Stimulated activated memory B cell treated with anti-CD40 and anti-IgM and Interleukin-4, amounts not matched to agents 10 μg/mL and 1 μg/mL and 100 μg/mL, for 72 hours (primary cell): ENCODE results near the gene TMOD1.

ENCODE experiments used
- ATAC-seq: fragments of 150-1000 bp; cut with Tn5 transposase; 2 replicates; pipeline ENCODE4 v1.10.0; 2021
- H3K27ac Mint-ChIP-seq: one replicate; pipeline ENCODE4 v1.8.0; 2022; ENCODE audit warnings: mild to moderate bottlenecking, mixed read lengths
- H3K27me3 Mint-ChIP-seq: one replicate; pipeline ENCODE4 v1.8.0; 2022; ENCODE audit warnings: mixed read lengths
- H3K36me3 Mint-ChIP-seq: one replicate; pipeline ENCODE4 v1.8.0; 2022; ENCODE audit warnings: mixed read lengths
- H3K4me1 Mint-ChIP-seq: one replicate; pipeline ENCODE4 v1.8.0; 2022; ENCODE audit warnings: mixed read lengths
- H3K4me3 Mint-ChIP-seq: one replicate; pipeline ENCODE4 v1.8.0; 2022; ENCODE audit warnings: mild to moderate bottlenecking, moderate library complexity, mixed read lengths
- H3K9me3 Mint-ChIP-seq: one replicate; pipeline ENCODE4 v1.8.0; 2022; ENCODE audit warnings: mixed read lengths

Gene TMOD1

DNA sequence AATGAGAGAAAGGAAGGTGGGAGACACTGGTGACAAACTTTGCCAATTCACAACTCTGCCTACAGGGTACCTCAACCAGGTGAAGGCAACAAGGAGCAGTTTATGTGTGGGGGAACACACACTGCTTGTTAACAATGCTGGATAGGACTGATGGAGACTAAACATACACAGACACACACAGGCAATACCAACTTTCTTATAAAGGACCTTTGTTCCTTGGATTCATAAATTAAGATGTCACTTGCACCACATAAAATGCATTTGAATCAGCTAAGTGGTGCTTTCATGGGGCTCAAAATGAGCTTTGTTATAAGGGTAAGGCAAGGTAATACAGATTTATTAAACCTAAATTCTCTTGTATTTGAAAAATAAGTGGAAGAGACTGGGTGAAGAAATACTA lies 127.7 kb downstream of the TMOD1 start:
- Mint-ChIP-seq H3K4me3 (no peak overlapping the region), H3K9me3 (no peaks in the 10 kb centered on the region), H3K4me1 (peaks cover 26% of the 10 kb centered on the region), H3K27ac (no peak overlapping the region), H3K27me3 (no peaks in the 10 kb centered on the region), H3K36me3 (peaks cover 11% of the 10 kb centered on the region)
- no peak for ATAC-seq

GRCh38 chr9:97630591-97630990 lies 129.1 kb downstream of the TMOD1 start:
- Mint-ChIP-seq H3K27ac (no peak overlapping the region), H3K4me1 (peaks cover 40% of the 10 kb centered on the region), H3K9me3 (no peaks in the 10 kb centered on the region), H3K27me3 (no peaks in the 10 kb centered on the region), H3K36me3 (no peaks in the 10 kb centered on the region), H3K4me3 (no peak overlapping the region)
- no peak for ATAC-seq

- H3K9me3 Mint-ChIP-seq, result no peaks in the 10 kb centered on the region
- H3K27me3 Mint-ChIP-seq, result no peaks in the 10 kb centered on the region
- H3K4me3 Mint-ChIP-seq, result peak overlapping the region; percentile 89
- peaks cover 5% of the 10 kb centered on the region for H3K36me3 Mint-ChIP-seq
- peak; percentile 7 for ATAC-seq
- peak overlapping the region; percentile 87 for H3K27ac Mint-ChIP-seq
- H3K4me1 Mint-ChIP-seq, result peaks cover 54% of the 10 kb centered on the region
Measured at GRCh38 chr9:97632248-97632984, 130.9 kb downstream of the TMOD1 start.

- Mint-ChIP-seq H3K36me3 (peaks cover 5% of the 10 kb centered on the region), H3K27me3 (no peaks in the 10 kb centered on the region), H3K4me3 (peak within 1 kb of the TSS; percentile 89), H3K4me1 (peaks cover 62% of the 10 kb centered on the region), H3K9me3 (no peaks in the 10 kb centered on the region), H3K27ac (peak within 1 kb of the TSS; percentile 87)
- ATAC-seq, result peak; percentile 98
Measured at GRCh38 chr9:97632985-97633858, 131.8 kb downstream of the TMOD1 start, which contains the start of the genes NCBP1 and TSTD2. TSS of gene NCBP1 (plus strand) at chr9:97633821. CDS start at chr9:97633882, 61 bp downstream. TSS of gene TSTD2 (minus strand) at chr9:97633368. CDS start at chr9:97627562, 5,806 bp downstream.

DNA sequence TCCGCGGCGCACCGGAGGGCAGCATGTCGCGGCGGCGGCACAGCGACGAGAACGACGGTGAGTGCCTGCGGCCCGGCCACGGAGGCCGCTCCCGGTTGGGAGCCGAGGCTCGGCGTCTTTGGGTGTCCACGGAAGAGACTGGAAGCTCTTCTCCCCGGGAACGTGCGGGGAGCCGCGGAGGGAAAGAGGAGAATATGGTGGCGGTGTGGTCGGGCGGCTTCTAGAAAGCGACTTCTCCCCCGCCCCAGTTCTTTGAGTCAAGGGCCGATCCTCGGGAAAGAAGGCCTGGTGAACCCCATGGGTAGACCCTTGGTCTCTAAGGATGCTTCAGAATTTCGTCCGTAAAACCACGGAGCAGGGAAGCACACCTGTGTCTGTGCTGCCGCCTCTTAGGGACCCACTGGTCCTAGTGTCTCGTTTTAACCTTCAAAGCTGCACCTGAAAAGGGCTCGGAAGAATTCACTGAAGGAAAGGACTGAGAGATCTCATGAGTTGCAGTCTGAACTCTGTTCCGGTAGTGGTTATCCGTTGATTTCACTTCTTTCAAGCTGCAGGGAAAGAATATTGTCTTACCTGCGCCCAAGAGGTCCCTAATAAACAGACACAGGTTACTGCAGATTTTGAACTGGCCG lies 132.5 kb downstream of the TMOD1 start:
- Mint-ChIP-seq H3K9me3 (no peaks in the 10 kb centered on the region), H3K27me3 (no peaks in the 10 kb centered on the region), H3K4me1 (peaks cover 70% of the 10 kb centered on the region), H3K4me3 (peak overlapping the region; percentile 89), H3K36me3 (peaks cover 5% of the 10 kb centered on the region), H3K27ac (peak overlapping the region; percentile 87)
- no peak for ATAC-seq

DNA sequence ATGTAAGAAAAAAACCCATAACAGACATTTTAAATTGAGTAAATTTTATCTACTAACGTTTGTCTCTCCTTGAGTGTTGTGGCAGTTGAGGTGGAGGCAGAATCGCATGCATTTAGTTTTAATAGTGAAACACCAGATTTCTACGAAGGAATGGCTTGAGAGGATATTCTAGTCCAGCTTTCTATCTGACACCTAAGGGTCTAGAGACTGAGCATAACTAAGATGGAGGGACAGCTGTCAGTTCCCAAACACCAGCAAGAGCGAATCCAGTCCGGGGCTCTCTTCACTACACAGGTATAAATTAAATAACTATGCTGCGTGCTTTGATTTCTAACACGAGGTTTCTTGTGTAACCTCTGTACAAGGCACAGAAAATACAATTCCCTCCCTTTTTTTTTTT lies 133.6 kb downstream of the TMOD1 start:
- Mint-ChIP-seq H3K36me3 (peaks cover 5% of the 10 kb centered on the region), H3K9me3 (no peaks in the 10 kb centered on the region), H3K4me3 (peak overlapping the region; percentile 89), H3K4me1 (peaks cover 68% of the 10 kb centered on the region), H3K27ac (peak overlapping the region; percentile 87), H3K27me3 (no peaks in the 10 kb centered on the region)
- no peak for ATAC-seq

DNA sequence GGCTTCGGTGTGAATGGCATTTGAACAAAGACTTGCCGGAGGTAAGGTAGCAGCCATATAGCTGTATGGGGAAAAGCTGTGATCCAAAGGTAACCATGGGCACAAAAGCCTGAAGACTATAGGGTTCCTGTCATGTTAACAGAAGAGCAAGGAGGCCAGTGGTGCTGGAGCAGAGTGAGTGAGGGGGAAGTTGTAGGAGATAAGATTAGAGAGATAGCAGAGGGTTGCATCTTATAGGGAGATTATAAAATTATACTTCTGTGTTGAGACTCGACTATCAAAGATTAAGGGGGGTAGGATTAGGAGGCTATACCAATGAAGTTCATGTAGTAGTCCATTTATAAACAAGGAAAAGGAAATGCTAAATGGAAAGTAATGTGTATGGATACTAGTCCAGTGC lies 135.4 kb downstream of the TMOD1 start:
- Mint-ChIP-seq H3K36me3 (peaks cover 11% of the 10 kb centered on the region), H3K9me3 (no peaks in the 10 kb centered on the region), H3K27me3 (no peaks in the 10 kb centered on the region), H3K4me1 (peaks cover 58% of the 10 kb centered on the region), H3K4me3 (peak overlapping the region; percentile 2), H3K27ac (peak overlapping the region; percentile 2)
- no peak for ATAC-seq

DNA sequence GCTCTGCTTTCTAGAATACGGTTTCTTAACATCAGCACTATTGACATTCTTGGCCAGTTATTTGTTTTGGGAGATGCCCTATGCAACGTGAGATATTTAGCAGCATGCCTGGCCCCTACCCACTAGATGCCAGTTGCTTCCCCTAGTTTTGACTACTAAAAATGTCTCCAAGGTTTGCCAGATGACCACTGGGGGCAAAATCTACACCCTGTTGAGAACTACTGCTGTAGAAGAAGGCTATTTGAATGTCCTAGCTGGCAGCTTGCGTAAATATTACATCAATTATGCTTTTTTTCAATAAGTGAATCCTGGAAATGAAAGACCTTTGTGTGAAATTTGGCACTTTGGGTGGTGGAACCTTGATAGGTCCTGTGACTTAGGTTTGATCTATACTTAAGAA lies 137.2 kb downstream of the TMOD1 start:
- no peaks in the 10 kb centered on the region for H3K9me3 Mint-ChIP-seq
- no peak overlapping the region for H3K4me3 Mint-ChIP-seq
- no peak overlapping the region for H3K27ac Mint-ChIP-seq
- no peak for ATAC-seq
- peaks cover 51% of the 10 kb centered on the region for H3K4me1 Mint-ChIP-seq
- H3K36me3 Mint-ChIP-seq, result peaks cover 15% of the 10 kb centered on the region
- no peaks in the 10 kb centered on the region for H3K27me3 Mint-ChIP-seq

DNA sequence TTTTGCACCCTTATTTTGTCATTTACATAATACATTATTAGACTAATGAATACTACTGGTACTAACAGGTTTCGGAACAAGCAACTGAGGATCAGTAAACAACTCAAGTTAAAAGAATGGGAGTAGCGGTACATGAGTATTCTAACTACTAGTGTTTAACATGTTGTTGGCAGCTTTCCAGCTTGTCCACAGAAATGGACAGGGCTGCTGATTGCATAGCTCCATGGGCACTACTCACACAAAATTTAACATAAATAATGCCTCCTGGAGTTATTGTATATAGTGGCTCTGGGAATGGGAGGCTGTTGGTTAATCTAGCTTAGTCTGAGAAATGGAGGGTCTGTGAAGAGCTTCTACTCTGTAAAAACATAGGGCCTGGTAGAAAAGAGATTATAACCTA lies 138.9 kb downstream of the TMOD1 start:
- Mint-ChIP-seq H3K27me3 (no peaks in the 10 kb centered on the region), H3K27ac (no peak overlapping the region), H3K36me3 (peaks cover 21% of the 10 kb centered on the region), H3K9me3 (no peaks in the 10 kb centered on the region), H3K4me3 (no peak overlapping the region), H3K4me1 (peaks cover 35% of the 10 kb centered on the region)
- ATAC-seq, result no peak

- Mint-ChIP-seq H3K4me1 (no peaks in the 10 kb centered on the region), H3K36me3 (peaks cover 20% of the 10 kb centered on the region), H3K9me3 (no peaks in the 10 kb centered on the region), H3K27me3 (no peaks in the 10 kb centered on the region), H3K4me3 (no peak overlapping the region), H3K27ac (no peak overlapping the region)
- ATAC-seq, result no peak
Measured at GRCh38 chr9:97645720-97646119, 144.3 kb downstream of the TMOD1 start.

- Mint-ChIP-seq H3K27ac (no peak overlapping the region), H3K4me3 (no peak overlapping the region), H3K4me1 (no peaks in the 10 kb centered on the region), H3K36me3 (peaks cover 29% of the 10 kb centered on the region), H3K9me3 (no peaks in the 10 kb centered on the region), H3K27me3 (no peaks in the 10 kb centered on the region)
- ATAC-seq, result no peak
Measured at GRCh38 chr9:97647996-97648395, 146.5 kb downstream of the TMOD1 start.
